Activated CD4-positive, alpha-beta T cell treated with anti-CD3 and anti-CD28 coated beads, Interleukin-2, amount 50 U/mL, for 1 hour (primary cell): ENCODE measurements around the gene JMY.

Source experiments
- DNase-seq: peaks from one replicate; pipeline ENCODE4 v3.0.0-alpha.2; 2020

JMY gene

DNA sequence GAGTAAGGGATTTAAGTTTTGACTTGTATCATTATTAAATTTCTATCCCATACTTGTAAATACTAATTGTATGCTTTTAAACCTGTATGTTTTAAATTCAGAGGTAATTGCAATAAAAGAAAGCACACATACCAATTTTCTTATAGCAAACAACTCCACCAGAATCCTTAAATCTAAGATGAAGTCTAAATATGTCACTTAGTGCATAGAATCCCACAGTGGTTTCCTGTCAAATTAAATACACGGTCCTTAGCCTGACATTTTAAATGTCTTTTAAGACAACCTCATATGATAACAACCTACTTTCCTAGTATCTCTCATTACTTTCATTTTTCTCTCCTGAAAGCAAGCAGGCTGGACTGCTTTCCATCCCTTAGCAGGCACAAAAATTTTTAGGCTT lies 52.0 kb downstream of the JMY start:
- no peak for DNase-seq

GRCh38 chr5:79295029-79295428 lies 59.1 kb downstream of the JMY start:
- no peak for DNase-seq

- DNase-seq = no peak
These were observed 61.7 kb downstream of the JMY start for GRCh38 chr5:79297661-79298060.

GRCh38 chr5:79301046-79301712 lies 65.2 kb downstream of the JMY start:
- DNase-seq = no peak

- DNase-seq = no peak
These were observed 66.5 kb downstream of the JMY start for GRCh38 chr5:79302454-79302853.

GRCh38 chr5:79305706-79306105 lies 69.8 kb downstream of the JMY start:
- DNase-seq = no peak

DNA sequence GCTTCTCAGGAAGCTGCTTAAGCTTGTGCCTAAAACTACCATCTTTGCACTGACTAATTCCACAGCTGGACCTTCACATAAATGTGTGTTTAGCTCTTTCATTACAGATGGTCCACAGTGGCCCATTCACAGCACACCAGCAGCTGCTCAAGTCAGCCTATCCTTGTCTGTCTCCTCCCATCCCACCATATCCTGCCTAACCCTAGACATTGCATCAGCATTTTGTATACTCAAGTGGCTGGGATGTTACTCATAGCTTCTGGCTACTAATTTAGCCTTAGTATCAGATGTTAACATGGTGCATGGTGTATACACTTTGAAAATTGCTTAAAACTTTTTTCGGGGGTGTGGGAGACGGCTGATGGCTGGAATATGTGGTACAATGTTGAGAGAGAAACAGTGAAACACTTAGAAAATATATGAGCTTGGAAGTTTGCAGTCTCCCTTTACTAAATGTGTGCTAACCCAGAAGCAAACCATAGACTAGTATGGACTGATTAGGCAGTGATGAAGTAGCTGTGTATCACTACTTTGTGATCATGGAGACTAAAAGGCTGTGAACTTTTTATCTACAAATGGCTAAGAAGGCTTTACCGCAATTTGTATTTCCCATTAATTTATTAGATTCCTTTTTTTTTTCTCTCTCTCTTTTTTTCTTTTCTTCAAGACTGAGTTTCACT lies 83.1 kb downstream of the JMY start:
- no peak for DNase-seq

GRCh38 chr5:79329453-79329852 lies 93.5 kb downstream of the JMY start:
- DNase-seq = no peak

DNA sequence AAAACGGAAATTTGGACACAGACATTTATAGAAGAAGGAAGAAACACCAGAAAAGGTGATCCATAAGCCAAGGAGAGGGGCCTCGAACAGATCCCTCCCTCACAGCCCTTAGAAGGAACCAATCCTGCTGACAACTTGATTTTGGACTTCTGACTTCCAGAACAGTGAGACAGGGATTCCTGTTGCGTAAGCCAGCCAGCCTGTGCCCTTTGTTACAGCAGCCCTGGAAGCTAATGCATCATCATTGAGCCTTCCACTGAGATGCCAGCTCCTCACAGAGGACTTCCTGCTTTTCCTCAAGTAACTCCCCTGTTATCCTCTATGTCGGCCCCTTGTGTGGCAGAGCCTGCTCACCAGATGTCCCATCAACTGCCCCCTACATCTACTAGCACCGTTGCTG lies 94.1 kb downstream of the JMY start:
- DNase-seq = no peak

DNA sequence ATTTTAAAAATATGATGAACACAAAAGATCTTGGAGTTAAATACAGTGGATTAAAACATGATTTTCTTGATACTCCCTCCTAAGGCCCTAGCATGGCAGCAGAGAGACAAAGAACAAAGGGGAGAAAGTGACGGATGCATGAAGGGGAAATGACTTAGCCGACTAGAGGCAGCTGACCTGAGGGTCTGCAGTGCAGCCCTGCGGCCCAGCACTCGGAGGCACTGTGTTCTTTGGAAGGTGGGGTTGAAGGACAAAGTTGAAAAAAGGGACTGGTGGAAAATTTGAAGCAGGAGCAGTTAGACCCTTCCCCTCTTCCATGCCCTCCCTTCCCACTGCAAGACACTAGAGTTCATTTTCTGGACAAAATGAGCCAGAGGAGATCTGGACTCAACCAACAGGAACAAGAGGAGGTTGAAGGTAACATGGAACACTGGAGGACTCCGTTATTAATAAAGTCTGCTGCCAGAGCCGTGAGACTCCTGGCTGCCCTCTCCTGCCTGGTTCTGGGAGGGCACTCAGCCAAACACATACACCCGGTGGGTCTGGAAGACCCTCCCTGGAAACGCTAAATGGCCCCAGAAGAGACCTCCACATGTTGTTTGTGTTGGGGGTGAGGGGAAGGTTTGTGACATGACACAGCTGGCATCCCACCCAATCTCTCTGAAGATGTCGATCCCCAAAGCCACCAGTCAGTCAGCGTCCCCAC lies 98.1 kb downstream of the JMY start:
- DNase-seq = no peak

DNA sequence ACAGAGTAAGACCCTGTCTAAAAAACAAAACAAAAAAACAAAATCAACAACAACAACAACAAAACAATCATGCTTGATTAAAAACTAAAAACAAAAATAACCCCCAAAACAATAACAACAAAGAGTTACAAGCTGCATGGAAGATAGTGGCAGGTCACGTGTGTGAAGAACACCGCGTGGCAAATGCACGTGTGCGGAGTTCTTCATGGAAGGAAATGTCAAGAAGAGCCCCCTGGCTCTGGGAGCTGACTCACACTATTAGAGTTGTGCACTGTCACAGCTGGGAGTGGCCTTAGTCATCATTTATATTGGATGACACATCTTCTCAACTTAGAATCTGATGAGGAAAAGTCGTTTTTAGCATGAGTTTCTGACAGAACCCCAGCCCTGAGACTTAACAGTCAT lies 110.5 kb downstream of the JMY start:
- DNase-seq = no peak

- DNase-seq = no peak
These were observed 113.1 kb downstream of the JMY start for GRCh38 chr5:79349047-79349446.

GRCh38 chr5:79349881-79350280 lies 114.0 kb downstream of the JMY start:
- no peak for DNase-seq

DNA sequence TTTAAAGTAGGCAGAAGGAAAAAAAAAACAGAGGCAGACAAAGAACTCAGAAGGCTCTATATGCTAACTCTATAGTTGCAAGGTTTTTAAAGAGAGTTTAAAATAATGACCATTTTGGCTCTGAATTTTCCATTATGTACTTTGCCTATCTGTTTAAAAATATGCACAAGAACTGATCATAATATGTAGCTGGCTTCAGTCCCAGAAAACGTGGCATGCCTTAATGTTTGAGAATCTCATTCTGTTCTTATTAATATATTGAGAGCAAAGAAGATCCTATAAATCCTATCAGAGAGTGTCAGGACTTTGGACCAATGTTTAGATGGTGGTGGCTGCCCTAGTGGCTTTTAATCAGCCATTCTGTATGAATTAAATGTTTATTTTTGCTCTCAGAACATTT lies 121.5 kb downstream of the JMY start:
- no peak for DNase-seq
